GM20000 (cell line): ENCODE measurements around the gene DGKQ.
"Not testable (repeated sequence)": the region's sequence is repeated elsewhere in the genome, so short reads cannot be mapped to it uniquely, and the experiment has no call there.

Experiments
- DNase-seq: peaks from one replicate; pipeline ENCODE4 v3.0.0; 2012; ENCODE audit warnings: low spot score
- TF ChIP-seq, protein P1 (sequence below): IDR thresholded peaks from 2 replicates; pipeline ENCODE4 v1.5.1; 2012; ENCODE audit warnings: mild to moderate bottlenecking, control low read depth; ENCODE audit errors: extremely low read depth, missing control alignments

DGKQ gene

DNA sequence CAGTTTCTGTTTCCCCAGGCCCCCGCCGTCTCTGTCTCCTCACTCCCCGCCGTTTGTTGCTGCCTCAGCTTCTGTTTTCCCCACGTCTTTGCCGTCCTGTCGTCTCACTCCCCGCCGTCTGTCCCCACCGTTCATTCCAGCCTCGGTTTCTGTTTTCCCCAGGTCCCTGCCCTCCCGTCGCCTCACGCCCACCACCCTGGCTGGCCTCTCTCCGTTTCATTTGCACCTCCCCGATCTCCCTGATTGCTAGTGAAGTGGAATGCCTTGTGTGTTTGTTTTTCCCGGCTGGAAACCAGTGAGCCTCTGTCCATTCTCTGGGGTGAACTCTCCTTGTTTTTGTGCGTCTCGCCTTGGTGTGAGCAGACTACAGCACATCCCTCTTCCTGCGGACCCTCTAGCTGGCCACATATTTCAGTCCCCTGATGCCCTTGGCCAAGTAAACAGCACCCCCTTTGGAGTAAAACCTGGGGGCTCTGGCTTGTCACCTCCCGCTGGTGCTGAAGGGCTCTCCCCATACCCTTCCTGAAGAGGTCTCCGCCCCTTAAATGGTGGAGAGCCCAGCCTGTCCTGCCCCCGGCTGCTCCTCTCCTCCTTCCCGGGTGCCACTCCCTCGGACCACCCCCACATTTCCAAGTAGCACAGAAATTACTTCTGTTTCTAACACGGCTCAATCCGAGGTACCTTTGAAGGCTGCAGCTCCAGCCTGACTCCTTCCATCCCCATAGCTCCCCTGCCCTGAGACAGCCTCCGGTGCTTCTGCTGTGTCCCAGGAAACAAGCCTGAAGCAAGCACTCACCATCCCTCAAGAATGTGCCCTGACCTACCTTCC lies 27.9 kb downstream of the DGKQ start:
- DNase-seq, result no peak
- TF ChIP-seq, protein P1, sequence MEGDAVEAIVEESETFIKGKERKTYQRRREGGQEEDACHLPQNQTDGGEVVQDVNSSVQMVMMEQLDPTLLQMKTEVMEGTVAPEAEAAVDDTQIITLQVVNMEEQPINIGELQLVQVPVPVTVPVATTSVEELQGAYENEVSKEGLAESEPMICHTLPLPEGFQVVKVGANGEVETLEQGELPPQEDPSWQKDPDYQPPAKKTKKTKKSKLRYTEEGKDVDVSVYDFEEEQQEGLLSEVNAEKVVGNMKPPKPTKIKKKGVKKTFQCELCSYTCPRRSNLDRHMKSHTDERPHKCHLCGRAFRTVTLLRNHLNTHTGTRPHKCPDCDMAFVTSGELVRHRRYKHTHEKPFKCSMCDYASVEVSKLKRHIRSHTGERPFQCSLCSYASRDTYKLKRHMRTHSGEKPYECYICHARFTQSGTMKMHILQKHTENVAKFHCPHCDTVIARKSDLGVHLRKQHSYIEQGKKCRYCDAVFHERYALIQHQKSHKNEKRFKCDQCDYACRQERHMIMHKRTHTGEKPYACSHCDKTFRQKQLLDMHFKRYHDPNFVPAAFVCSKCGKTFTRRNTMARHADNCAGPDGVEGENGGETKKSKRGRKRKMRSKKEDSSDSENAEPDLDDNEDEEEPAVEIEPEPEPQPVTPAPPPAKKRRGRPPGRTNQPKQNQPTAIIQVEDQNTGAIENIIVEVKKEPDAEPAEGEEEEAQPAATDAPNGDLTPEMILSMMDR, result no peak

DNA sequence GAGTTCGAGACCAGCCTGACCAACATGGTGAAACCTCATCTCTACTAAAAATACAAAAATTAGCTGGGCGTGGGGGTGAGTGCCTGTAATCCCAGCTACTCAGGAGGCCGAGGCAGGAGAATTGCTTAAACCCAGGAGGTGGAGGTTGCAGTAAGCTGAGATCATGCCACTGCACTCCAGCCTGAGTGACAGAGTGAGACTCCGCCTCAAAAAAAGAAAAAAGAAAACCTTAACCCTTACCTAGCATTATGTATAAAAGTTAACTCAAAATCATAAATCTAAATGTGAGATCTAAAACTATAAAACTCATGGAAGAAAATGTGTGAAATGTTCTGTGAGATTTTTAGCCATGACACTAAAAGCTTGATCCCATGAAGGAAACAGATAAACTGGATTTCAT lies 33.9 kb downstream of the DGKQ start:
- DNase-seq, result not testable (repeated sequence)

DNA sequence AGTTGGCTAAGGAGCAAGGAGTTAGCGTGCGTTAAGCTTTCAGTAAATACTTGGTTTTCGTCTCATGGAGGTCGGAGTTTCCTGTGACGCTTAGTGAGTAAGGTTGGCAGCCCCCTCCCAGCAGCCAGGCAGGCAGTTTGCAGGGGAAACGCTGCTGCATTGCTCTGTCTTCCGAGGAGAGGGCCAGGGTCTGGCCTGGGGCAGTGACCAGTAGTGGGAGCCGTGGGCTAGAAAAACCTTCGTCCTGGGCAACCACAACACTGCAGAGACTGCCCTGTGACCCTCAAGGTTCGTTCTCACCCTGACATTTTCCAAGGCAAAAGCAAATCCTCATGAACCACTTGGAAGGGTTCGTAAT lies 40.7 kb downstream of the DGKQ start:
- no peak for DNase-seq
- TF ChIP-seq, protein P1, result no peak

DNA sequence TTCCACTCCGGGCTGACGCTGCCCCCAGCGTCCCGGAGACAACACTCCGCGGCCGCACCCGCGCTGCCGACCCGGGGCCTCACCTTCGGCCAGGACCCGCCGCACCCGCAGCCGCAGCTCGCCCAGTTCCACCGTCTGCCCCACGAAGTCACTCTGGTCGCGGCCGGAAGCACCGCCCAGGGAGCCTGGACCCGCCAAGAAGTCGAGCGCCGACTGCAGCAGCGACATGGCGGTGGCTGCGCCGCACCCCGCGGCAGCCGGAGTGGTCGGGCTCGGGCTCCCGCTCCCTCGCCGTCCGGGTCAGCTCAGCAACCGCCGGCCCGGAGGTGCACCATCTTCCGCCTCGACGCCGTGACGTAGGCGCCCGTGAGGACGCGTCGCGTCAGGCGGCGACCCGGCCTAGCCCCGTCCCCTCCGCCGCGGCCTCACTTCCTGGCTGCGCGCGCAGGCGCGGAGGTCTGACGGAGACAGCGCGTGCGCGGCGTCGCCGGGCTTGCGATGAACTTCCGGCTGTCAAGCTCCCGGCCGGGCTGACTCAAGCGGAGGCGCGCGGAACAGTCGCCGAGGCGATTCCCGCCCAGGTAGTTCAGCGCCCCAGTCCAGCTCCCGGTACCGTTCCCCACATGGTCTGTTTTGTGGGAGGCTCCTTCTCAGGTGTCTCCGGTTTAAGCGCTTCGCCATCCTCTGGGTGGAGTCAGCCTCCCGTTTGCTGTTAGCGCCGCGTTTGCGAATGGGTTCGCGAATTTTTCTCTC lies 41.2 kb downstream of the DGKQ start, which contains the start of the genes GAK and TMEM175:
Gene GAK, minus strand, starts transcription at position 357 of the 753 bp plus-strand sequence. Its CDS starts 129 bp downstream, at position 228.
Gene TMEM175, plus strand, starts transcription at position 501 of the 753 bp plus-strand sequence. CDS start 15,280 bp downstream, outside the sequence.
- peak; percentile 99 for DNase-seq

DNA sequence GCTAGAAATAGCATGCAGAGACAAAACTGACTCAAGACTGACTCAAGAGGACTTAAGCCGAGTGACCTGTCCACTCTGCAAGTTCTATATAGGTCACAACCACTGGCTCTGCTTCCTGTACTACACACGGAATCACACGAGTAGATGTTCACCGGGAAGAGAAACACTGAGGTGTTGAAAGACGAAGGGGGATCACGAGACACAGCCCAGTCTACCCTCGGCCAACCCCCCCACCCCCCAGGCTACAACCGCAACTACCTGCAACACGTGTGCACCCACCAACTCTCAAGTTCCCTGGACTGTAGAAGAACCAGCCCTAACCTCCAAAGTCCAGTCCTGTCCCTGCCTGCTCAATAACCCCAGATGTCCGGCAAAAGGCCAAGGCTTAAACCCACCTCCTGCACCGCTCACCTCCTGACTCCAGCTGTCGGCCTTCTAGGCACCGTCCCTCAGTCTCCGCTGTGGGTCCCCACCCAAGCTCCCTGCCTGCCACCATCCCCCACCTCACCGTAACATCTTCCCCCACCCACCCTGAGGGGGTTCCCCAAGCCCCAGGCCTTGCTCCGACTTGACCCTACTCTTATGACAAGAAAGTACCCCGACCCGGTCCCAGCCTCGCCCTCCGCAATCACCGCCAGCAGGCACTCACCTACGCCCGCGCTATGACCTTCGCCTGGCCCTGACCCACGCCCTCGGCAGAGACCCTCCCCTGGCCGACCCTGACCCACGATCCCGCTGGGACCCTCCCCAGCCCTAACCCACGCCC lies 42.0 kb downstream of the DGKQ start:
- TF ChIP-seq, protein P1, result no peak
- DNase-seq, result peak; percentile 41

More for the DNA sequence above, 41.2 kb downstream of the DGKQ start, which contains the start of the genes GAK and TMEM175:
- TF ChIP-seq, protein P1, result no peak

DNA sequence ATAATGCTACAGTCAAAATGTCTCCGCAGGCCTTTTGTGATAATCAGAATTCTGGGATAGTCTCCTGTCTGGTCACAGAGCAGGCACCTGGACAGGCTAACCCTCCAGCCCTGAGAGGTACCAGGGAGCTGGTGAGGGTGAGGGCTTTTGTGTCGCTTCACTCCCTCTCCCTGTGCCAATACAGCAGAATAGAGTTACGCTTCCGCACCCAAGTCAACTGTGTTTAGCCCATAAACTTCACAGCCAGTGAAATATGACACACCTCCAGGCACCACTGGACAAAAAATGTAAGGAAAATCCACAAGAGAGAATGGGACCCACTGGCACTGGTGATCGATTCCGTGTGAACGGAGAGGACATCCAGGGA lies 42.6 kb downstream of the DGKQ start:
- TF ChIP-seq, protein P1, result no peak
- DNase-seq, result no peak

DNA sequence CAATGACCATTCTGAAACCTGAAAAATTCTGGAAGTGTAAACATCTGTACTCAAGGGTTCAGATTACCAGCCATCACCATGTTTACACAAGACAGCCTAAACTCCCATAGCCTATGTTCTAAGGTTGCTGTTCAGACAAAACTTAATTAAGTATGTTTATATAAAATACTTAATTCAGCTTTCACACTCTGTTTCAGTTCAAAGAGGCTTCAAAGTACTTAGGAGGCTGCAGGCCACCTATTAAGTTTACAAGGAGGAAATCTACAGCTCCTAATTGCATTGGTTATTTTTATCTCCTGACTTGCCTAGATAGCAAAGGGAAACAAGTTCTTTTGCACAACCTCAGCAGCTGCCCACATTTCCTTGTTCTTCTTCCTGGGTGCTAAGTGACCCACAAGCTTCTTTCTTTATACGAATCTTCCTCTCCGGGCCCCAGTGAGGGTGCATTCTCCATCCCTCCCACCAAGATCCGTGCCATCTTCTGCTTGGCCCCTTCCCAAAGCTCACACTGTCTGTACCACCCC lies 43.3 kb downstream of the DGKQ start:
- TF ChIP-seq, protein P1, result no peak
- DNase-seq, result no peak
